ENCODE data around the gene ABL1.
A peak's percentile ranks its signal among the peaks of the same experiment; 100 is the strongest.

The ABL1 gene

DNA sequence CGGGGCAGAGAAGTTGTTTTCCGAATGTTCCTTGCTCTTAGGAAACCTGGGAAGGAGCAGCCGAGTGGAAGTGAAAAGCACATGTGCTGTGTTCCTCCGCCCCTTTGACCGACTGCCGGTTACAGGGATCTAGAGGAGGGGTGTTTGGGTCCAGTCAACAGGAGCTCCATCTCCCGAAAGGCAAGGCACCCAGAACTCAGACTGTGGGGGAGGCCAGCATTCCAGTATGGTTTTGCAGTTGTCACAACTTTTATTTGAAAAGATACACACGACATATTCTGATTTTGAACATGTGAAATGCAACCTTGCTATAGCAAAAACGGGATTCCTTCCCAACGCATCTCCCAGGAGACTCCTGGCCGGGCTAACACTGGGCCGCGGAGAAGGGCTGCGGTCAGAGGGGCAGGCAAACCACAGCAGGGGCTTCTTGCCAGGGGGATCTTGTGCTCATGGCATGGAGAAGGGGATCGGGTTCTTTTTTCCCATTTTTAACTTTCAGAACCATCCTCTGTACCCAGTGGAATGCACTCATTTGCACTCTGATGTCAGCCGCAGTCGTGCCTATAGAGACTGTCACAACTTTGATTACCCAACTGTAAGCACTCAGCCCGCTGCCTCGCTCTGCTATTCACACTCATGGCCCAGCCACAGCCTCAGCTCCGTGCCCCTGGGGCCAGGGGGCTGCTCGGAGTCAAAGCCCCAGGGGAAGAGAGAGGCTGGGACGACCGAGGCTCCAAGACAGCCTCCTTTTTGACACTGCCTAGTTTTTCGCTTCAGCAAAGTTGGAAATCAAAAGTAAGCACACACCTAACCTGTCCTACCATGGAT, 57.6 kb downstream of the ABL1 start:
- DNase-seq (ENCODE audit: low read depth in 2 of 2), result no peak
- no peak overlapping the region for H3K4me3 ChIP-seq (replicated peaks in 1 of 2; ENCODE audit: low read depth in 2 of 2, low read length in 2 of 2)
- TF ChIP-seq, protein P1, sequence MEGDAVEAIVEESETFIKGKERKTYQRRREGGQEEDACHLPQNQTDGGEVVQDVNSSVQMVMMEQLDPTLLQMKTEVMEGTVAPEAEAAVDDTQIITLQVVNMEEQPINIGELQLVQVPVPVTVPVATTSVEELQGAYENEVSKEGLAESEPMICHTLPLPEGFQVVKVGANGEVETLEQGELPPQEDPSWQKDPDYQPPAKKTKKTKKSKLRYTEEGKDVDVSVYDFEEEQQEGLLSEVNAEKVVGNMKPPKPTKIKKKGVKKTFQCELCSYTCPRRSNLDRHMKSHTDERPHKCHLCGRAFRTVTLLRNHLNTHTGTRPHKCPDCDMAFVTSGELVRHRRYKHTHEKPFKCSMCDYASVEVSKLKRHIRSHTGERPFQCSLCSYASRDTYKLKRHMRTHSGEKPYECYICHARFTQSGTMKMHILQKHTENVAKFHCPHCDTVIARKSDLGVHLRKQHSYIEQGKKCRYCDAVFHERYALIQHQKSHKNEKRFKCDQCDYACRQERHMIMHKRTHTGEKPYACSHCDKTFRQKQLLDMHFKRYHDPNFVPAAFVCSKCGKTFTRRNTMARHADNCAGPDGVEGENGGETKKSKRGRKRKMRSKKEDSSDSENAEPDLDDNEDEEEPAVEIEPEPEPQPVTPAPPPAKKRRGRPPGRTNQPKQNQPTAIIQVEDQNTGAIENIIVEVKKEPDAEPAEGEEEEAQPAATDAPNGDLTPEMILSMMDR (IDR thresholded peaks at IDR 0.05; ENCODE audit: low read depth, low read length), result no peak

DNA sequence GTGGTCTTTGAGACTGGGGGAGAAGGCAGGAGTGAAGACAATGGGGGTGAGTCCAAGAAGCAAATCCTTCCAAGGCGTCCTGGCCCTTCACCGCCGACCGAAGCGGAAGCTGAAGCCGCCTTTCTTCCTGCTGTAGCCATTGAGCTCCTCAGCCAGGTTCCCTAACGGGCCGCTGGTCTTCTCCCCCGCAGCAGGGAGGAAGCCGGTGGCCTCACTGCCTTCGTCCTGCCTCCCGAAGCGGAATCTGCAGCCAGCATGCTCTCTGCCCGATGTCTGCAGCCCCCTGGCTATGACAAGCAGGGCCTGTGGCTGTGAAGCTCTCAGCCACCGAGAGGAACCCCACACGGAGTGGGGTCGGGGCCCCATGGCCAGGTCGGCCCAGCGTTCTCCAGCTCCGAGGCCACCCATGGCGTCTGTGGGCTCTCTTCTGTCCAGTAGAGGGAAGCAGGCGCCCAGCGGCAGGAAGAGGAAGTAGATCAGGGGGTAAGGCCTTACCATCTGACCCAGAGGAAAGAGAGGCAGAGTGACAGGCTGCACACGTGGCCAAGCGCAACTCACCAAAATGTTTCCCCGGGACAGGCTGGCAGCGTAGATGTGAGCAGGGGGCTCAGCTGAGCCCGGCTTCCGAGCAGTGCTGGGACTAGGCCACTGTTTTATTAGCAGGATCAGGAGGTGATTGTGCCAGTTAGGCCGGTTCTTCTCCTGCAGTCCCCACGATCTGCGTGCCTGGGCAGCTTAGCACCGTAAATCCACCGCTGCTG, 58.5 kb downstream of the ABL1 start:
- no peak for DNase-seq (ENCODE audit: low read depth in 2 of 2)
- H3K4me3 ChIP-seq (replicated peaks in 1 of 2; ENCODE audit: low read depth in 2 of 2, low read length in 2 of 2), result no peak overlapping the region
- TF ChIP-seq, protein P1 (IDR thresholded peaks at IDR 0.05; ENCODE audit: low read depth, low read length), result peak; percentile 20

DNA sequence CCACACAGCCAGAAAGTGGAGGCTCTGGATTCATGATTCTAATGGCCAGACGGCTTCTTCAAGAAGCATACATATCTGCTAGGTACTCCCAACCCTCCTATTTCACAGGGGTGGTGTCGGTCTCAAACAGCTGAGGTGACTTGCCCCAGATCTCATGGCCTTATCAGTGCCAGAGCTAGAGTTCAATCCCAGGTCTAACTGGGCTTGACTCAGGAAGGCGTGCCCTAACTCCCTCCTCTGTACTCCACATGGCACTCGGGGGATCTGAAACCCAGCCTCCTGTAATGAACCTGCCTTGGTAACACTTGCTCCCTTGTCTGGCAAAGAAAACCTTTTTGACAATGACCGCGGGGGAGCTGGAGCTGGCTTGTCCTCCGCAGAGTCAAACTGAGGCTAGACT, 59.5 kb downstream of the ABL1 start:
- TF ChIP-seq, protein P1 (IDR thresholded peaks at IDR 0.05; ENCODE audit: low read depth, low read length), result no peak
- H3K4me3 ChIP-seq (replicated peaks in 1 of 2; ENCODE audit: low read depth in 2 of 2, low read length in 2 of 2), result no peak overlapping the region
- DNase-seq (ENCODE audit: low read depth in 2 of 2), result no peak

DNA sequence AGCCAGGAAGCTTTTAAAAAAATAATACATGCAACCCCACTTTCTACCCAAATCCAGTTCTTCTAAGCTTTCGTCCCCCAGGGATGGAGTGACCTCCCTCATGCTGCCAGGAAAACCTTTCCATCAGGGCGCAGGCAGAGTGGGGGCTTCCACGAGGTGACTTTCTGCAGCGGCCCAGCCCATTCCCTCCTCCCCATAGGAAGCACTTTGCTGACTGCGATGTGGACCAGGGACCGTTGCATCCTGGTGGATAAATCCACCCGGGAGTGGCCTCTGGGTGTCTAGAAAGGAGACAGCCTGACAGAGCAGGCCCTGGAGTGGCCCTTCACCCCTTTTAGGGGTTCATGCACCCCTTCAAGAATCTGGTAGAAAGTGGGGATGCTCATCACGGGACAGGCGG, 60.0 kb downstream of the ABL1 start:
- no peak for DNase-seq (ENCODE audit: low read depth in 2 of 2)
- H3K4me3 ChIP-seq (replicated peaks in 1 of 2; ENCODE audit: low read depth in 2 of 2, low read length in 2 of 2), result no peak overlapping the region
- TF ChIP-seq, protein P1 (IDR thresholded peaks at IDR 0.05; ENCODE audit: low read depth, low read length), result no peak

DNA sequence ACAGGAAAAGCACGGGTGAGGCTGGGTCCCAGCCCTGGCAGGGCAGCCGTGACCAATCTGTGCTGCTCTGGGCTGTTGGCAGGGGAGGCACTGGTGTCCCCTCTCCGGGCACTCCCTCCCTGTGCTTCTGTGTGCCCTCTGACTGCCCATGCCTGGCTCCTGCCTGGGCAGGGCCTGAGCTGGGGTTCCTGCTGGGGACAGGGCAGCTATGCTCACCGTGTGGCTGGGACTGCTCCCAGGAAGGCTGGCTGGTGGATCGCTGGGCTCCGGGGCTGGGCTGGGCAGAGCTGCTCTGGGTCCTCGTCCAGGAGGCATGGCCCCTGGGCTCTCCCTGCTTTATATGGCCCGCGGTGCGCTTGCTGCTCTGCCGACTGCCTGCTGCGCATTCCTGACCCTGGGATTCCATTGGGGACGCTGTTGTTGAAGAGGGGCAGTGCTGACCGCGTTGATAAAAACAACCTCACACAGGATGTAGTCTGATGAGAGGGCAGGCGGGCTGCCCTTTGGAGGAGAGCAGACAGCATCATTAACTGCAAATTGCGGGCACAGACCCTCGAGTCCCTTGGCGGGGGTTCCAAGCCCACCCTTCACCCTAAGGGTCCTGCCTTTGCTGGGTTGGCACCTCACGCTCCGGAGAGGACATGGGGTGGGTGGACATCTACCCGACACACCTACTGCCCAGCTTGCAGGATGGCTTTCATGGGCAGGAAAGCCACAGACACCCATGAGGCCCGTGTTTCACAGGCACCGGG, 60.6 kb downstream of the ABL1 start:
- H3K4me3 ChIP-seq (replicated peaks in 1 of 2; ENCODE audit: low read depth in 2 of 2, low read length in 2 of 2), result no peak overlapping the region
- TF ChIP-seq, protein P1 (IDR thresholded peaks at IDR 0.05; ENCODE audit: low read depth, low read length), result no peak
- peak in 1 of 2 donors; percentile 10 for DNase-seq (ENCODE audit: low read depth in 2 of 2)

DNA sequence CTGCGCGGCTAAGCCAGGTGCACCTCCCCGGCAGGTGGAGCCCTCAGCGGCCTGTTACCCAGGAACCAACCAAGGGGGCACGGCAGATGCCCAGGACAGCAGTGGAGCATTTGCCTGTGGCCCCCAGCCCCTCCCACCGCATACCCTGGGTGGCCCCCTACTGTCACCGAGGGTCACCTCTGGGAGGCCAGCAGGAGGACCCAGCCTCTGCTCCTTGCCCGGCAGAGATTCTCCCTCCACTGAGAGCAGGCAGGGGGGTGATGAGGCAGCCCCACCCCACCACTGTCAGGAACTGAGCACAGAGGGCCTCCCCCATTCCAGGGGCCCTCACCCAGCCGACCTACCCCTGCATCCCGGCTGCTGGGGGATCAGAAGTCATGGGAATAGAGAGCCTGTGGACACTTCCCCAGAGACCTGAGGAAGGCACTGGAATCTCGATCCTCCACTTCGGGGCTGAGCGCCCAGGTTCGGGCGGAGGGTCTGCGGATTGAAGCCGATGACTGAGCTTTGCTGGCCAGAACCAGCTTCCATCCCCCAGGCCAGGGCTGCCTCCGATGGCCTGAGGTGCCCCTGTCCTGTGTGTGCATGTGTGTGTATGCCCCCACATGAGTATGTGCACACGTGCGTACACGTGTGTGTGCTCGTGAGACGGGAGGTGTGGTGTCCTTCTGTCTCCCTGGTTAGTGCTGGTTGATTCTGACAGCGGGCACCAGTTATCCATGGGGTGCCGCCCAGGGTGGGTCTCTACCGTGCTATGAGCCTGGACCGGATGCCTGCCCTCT, 61.4 kb downstream of the ABL1 start, which contains the start of gene QRFP:
Gene QRFP (minus strand): TSS at position 580 of the 782 bp plus-strand sequence. CDS start 2,974 bp downstream, outside the sequence.
- no peak within 1 kb of the TSS for H3K4me3 ChIP-seq (replicated peaks in 1 of 2; ENCODE audit: low read depth in 2 of 2, low read length in 2 of 2)
- no peak for DNase-seq (ENCODE audit: low read depth in 2 of 2)
- TF ChIP-seq, protein P1 (IDR thresholded peaks at IDR 0.05; ENCODE audit: low read depth, low read length), result no peak
